GM18951 (cell line): Measurements from ENCODE around the gene TBC1D5.

Experiments used
- POLR2A ChIP-seq: IDR thresholded peaks from 4 replicates; pipeline ENCODE4 v1.6.1; 2011; ENCODE audit warnings: mild to moderate bottlenecking; ENCODE audit not compliant: insufficient read length, insufficient read depth; ENCODE audit errors: extremely low read depth
- in situ Hi-C: fragments of 300-500 bp; cut with MboI; formaldehyde crosslinking; loops from one replicate; pipeline ENCODE4 v1.12.0; 2022; ENCODE audit warnings: low sequenced_read_pairs, mixed read lengths, inconsistent platforms; ENCODE audit not compliant: unreplicated experiment

Gene TBC1D5

DNA sequence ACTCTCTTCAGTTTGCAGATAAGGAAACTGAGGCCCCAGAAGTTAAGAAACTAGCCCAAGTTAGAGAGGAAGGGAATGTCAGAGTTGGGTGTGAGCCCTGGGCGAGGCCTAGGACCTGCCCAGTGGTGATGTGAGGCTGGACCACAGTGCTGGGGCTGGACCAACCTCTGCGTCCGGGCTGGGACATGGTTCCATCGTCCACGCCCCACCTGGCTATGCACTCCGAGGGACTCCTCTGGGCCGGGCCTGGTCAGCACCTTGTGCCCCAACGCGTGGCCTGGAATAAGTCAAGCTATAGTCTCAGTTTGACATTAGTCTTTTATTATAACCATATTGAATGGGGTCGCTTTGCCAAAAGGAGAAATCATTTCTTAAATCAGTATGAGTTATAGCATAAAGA, 585.6 kb downstream of the TBC1D5 start:
- in situ Hi-C loops = no loop called here
- TF ChIP-seq POLR2A = no peak

- in situ Hi-C loops = no loop called here
- TF ChIP-seq POLR2A = no peak
These were observed 586.5 kb downstream of the TBC1D5 start for GRCh38 chr3:17155951-17156350.

DNA sequence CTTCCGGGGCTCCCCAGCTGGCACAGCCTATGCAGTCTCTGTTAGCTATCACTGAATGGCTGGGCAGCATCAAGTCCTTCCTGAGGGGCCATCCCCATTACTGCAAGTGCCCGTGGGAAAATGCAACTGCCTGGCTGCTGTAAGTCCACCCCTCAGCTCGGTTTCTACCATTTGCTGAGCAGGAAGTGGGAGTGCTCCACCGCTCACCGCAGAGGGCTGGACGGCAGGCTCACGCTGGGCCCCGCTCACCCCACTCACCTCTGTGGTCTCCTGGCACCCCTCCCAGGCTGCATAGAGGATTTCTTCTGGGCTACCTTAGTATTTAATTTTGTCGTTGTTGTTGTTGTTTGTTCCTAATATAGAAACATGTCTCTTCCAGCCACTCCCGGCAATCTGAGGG, 587.5 kb downstream of the TBC1D5 start:
- in situ Hi-C loops = no loop called here
- no peak for TF ChIP-seq POLR2A

DNA sequence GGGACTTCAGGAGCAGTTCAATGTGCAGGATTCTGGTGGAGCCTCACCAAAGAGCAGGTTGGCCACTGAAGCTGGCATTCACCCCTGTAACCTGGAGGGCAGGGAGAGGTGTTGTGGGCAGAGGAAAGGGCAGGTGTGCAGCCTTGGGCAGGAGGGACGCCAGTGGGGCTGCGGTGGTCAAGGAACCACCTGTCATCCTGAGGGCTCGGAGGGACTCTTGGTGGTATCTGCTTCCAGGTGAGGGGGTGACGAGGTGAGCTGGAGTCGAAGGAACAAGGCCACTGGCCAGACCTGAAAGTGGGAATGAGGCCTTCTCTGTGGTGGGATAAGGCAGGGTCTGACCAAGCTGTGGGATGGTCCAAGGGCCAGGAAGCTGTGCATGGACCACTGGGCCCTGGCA, 588.2 kb downstream of the TBC1D5 start:
- TF ChIP-seq POLR2A = no peak
- in situ Hi-C loops = no loop called here

DNA sequence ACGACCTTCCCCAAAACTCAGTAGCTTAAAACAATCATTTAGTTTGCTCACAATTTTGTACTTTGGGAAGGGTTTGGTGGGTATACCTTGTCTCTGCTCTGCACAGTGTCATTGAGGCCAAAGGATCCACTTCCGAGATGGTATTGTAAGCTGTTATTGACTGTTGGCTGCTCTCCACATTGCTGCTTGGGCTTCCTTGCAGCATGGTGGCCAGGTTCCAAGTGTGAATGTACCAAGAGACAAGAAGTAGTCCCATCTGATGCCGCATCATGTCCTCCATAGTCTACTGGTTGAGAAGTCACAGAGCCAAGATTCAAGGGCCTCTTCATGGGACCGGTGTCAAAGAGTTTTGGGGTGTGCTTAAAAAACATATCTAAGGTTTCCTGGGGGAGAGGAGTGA, 589.2 kb downstream of the TBC1D5 start:
- in situ Hi-C loops = no loop called here
- no peak for TF ChIP-seq POLR2A

DNA sequence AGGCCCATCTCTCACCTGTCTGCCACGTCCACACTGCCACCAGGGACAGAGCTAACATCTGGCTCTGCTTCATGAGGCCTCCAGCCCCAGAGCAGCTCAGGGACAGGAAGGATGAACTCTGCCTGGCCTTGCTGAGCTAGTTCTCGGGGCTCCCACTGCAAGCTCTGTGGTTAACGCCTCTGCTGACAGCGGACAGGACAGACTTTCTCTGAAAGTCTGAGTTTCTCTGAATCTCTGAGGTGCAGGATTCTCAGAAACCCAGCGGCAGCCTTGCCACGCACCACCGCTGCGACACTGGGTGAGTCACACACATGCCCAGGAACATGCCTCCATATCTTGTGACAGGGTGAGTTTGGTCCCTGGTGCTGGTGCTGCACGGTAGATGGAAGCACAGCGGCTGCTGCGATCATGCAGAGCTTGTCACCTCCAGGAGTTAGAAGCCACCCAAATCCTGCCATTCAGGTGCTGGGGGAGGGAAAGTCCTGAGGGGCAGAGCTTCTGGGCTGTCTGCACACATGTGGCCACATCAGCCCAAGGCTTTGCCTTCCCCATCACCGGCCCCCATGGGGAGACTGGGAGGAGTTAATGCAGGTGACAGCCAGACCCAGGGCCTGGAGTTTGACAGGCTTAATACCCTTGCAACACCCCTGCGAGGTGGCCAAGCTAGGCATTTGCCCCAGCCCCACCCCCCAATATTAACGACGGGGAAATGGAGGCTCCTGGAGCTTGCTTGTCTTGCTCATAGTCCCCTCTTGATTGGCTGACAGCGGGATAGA, 590.6 kb downstream of the TBC1D5 start:
- no peak for TF ChIP-seq POLR2A
- in situ Hi-C loops = no loop called here

DNA sequence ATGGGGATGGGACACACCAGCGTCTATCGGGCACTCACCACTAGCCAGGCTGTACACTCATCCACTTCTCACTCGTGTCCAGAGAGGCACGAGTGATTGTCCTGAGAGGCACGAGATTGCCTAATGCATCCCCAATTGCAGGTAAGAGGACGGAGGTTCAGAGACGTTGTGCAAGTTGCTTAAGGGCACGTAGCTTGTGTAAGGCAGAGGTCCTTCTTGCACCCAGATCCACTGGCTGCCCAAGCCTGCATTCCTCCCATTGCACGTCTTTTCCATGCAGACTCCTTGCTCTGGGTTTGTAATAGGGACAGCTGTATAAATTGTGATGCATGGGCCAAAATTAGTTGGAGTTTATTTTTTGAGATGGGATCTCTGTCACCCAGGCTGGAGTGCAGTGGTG, 593.4 kb downstream of the TBC1D5 start:
- no peak for TF ChIP-seq POLR2A
- in situ Hi-C loops = no loop called here

- in situ Hi-C loops = no loop called here
- no peak for TF ChIP-seq POLR2A
These were observed 597.8 kb downstream of the TBC1D5 start for GRCh38 chr3:17144665-17144993.

- in situ Hi-C loops = no loop called here
- TF ChIP-seq POLR2A = no peak
These were observed 598.4 kb downstream of the TBC1D5 start for GRCh38 chr3:17143893-17144664.

- no peak for TF ChIP-seq POLR2A
- in situ Hi-C loops = no loop called here
These were observed 599.9 kb downstream of the TBC1D5 start for GRCh38 chr3:17142516-17142915.

DNA sequence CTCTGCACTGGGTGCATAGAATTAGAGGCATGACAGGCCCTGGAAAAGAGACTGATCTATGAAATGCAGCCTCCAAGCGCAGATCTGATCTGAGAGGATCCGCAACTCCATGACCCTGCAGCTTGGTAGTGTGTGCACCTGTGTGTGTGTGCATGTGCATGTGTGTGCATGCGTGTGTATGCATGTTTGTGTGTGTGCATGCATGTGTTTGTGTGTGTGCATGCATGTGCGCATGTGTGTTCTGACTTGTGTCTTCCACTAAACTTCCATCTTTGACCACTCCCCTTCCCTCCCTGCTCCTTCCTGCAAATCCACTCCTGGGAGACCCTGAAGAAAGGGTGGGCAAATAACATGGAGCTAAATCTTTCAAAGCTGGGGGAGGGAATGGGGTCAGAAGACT, 600.7 kb downstream of the TBC1D5 start:
- TF ChIP-seq POLR2A = no peak
- in situ Hi-C loops = no loop called here

DNA sequence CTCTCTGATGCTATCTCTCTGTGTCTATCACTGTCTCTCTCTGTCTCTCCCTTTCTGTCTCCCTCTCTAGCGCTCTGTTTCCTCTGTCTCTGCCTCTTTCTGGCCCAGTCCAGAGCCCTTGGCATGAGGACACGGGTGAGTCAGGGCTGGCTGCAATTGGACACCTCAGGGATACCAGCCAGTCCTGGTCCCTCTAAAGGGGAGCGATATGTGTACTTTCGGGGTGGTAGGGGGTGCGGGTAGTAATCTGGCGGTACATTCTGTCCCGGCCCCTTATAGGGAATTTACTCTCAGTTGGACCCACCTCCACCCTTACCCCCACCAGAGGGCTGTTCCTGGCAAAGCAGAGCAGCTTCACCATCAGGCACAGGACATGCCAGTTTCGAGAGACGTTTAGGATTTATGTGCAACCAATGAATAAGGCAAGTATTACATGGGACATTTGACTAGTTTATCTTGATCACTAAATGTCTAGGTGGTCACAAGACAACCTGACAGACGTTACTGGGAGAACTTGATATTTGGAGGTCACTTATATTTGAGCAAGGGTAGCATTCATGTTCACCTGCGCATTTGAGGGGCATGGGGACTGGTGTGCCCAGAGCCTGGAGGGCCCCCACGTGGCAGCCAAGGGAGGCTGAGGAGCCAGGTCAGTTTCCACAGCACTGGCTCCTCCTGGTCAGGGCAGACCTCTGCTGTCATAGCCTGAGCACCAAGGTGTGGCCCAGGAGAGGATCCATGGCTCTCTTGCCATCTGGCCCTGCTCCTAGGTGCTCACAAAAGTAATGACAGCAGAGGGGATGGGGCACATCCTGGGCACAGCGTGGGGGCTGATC, 601.5 kb downstream of the TBC1D5 start:
- no peak for TF ChIP-seq POLR2A
- in situ Hi-C loops = no loop called here

DNA sequence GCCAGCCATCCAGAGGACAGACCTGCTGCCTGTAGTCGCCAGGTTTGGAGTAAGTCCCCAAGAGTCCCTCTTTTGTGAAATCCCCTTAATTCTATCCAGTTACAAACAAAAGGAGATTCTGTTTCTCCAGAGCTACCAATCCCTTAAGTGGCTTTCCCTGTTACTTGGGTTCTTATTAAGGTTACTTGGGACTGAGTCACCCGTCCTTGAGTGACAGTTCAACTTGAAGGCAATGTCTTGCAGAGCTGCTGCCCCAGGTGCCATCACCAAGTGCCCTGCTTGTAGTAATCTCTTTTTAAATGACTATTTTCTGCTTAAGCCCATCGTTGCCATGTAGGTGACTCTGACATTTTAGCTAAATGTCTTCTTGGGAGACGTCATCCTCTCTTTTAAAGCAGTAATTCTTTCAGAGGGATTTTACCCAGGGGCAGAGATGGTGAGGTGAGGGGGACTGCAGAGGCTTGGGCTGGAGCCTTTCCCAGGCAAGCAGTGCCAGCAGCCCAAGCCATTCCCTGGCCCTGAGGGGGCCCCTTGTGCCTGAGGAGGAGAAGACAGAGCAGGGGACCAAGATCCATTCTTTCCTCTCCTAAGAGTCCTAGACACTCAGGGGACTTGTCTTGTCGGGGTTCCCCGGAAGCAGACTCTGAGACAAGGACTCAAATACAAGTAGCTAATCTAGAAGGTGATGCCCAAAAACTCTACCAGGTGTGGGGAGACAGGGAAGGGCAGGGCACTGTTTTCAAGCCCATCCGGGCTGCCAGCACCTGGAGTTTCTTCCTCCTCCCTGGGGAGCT, 604.0 kb downstream of the TBC1D5 start:
- TF ChIP-seq POLR2A = no peak
- in situ Hi-C loops = no loop called here
